ENCODE measurements around the gene PNPLA7. TPM values are rescaled to one million over a fixed set of nuclear protein-coding genes. Genes with fewer than 3 reads are reported as not detected.
A peak's percentile ranks its signal among the peaks of the same experiment; 100 is the strongest.

PNPLA7 gene
- total and polyA plus RNA-seq, 2 of the 13 experiments (the other 11 are each of a cell fraction or from before 2014, with no cell fraction given): 0.42 to 1.5 TPM

- TF ChIP-seq ZNF747 (CRISPR knock-in tag; IDR thresholded peaks at IDR 0.05; ENCODE audit: borderline replicate concordance): no peak
- peak; percentile 69 for TF ChIP-seq NR2C2 (CRISPR knock-in tag; IDR thresholded peaks at IDR 0.05; ENCODE audit: borderline replicate concordance)
- TF ChIP-seq REXO4 (CRISPR knock-in tag; IDR thresholded peaks at IDR 0.05; ENCODE audit: borderline replicate concordance): no peak
- no peak for TF ChIP-seq ZBTB25 (CRISPR knock-in tag; IDR thresholded peaks at IDR 0.05)
- peak; percentile 54; the same call in 1 of the 2 replicates for TF ChIP-seq SALL1 (CRISPR knock-in tag; IDR thresholded peaks at IDR 0.05)
- TF ChIP-seq SIX1 (CRISPR knock-in tag; IDR thresholded peaks at IDR 0.05; ENCODE audit: borderline replicate concordance): no peak
- no peak for TF ChIP-seq FOXK2 (IDR thresholded peaks at IDR 0.05)
- TF ChIP-seq NCOA5 (CRISPR knock-in tag; IDR thresholded peaks at IDR 0.05): no peak
- TF ChIP-seq ZBTB43 (CRISPR knock-in tag; conservative IDR thresholded peaks at IDR 0.05): peak; percentile 91
- no peak for TF ChIP-seq SETDB1 (CRISPR knock-in tag; IDR thresholded peaks at IDR 0.05; ENCODE audit: borderline replicate concordance)
- peak; percentile 11; the same call in 1 of the 2 replicates for TF ChIP-seq ZMYM3 (CRISPR knock-in tag; IDR thresholded peaks at IDR 0.05)
- 0 out of 2 replicates have a peak, but pooled peaks have one; percentile 20 for TF ChIP-seq GMEB1 (CRISPR knock-in tag; IDR thresholded peaks at IDR 0.05; ENCODE audit: borderline replicate concordance)
- TF ChIP-seq CBX2 (IDR thresholded peaks at IDR 0.05; ENCODE audit: low read depth, low read length): no peak
- TF ChIP-seq CBX2 (CRISPR knock-in tag; IDR thresholded peaks at IDR 0.05; ENCODE audit: low read depth): no peak
- no peak for TF ChIP-seq GATAD1 (CRISPR knock-in tag; IDR thresholded peaks at IDR 0.05)
- no peak for TF ChIP-seq IRF2 (CRISPR knock-in tag; IDR thresholded peaks at IDR 0.05)
- TF ChIP-seq ZNF549 (CRISPR knock-in tag; IDR thresholded peaks at IDR 0.05): no peak
- TF ChIP-seq SAFB2 (CRISPR knock-in tag; IDR thresholded peaks at IDR 0.05; ENCODE audit: borderline replicate concordance, low read depth): no peak
- no peak for TF ChIP-seq ZNF275 (CRISPR knock-in tag; IDR thresholded peaks at IDR 0.05; ENCODE audit: borderline replicate concordance)
- TF ChIP-seq ZNF225 (CRISPR knock-in tag; IDR thresholded peaks at IDR 0.05): no peak
- no peak for TF ChIP-seq SIN3A (IDR thresholded peaks at IDR 0.05; ENCODE audit: borderline replicate concordance, low read depth, low read length)
- no peak for TF ChIP-seq ZBTB39 (CRISPR knock-in tag; IDR thresholded peaks at IDR 0.05)
- no peak for TF ChIP-seq RFX3 (CRISPR knock-in tag; IDR thresholded peaks at IDR 0.05)
- no peak for TF ChIP-seq ZNF577 (CRISPR knock-in tag; IDR thresholded peaks at IDR 0.05; ENCODE audit: borderline replicate concordance, low read depth)
- TF ChIP-seq GZF1 (CRISPR knock-in tag; IDR thresholded peaks at IDR 0.05): no peak
Measured at GRCh38 chr9:137506702-137507171, 43.5 kb downstream of the PNPLA7 start (continued).

Measured in HepG2 (cell line).